GM21786 (cell line): ENCODE results near the gene CHST2.

Experiments
- ATAC-seq: cut with Tn5 transposase; IDR thresholded peaks from one replicate; pipeline ENCODE4 v1.9.1; 2021; ENCODE audit not compliant: unreplicated experiment

Gene CHST2

GRCh38 chr3:143098032-143098764 is 21.4 kb upstream of the CHST2 start:
- no peak for ATAC-seq

GRCh38 chr3:143099210-143099609 is 20.4 kb upstream of the CHST2 start:
- ATAC-seq: no peak

GRCh38 chr3:143099690-143100089 is 19.9 kb upstream of the CHST2 start:
- ATAC-seq: no peak

GRCh38 chr3:143100451-143100850 is 19.1 kb upstream of the CHST2 start:
- no peak for ATAC-seq

- no peak for ATAC-seq
Observed at GRCh38 chr3:143101792-143102381, 17.7 kb upstream of the CHST2 start.

DNA sequence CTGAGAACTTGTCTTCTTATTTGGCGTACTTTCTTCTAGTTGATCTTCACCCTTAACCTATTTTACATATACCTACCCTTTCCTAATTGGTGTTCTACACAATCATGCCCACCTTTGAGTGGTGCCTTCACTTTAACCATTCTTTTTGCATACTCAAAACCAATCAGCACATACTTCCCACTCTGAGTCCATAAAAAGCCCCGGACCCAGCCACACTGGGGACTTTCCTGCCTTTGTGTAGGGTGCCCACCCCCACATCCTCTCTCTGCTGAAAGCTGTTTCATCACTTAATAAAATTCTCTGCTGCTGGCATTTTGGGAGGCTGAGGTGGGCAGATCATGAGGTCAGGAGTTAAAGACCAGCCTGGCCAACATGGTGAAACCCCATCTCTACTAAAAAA is 15.9 kb upstream of the CHST2 start:
- no peak for ATAC-seq

GRCh38 chr3:143105170-143105569 is 14.4 kb upstream of the CHST2 start:
- ATAC-seq: no peak

- ATAC-seq: no peak
Observed at GRCh38 chr3:143109861-143110260, 9.7 kb upstream of the CHST2 start.

GRCh38 chr3:143110371-143110770 is 9.2 kb upstream of the CHST2 start:
- ATAC-seq: no peak

- ATAC-seq: no peak
Observed at GRCh38 chr3:143118630-143119008, 952 bp upstream of the CHST2 start.

DNA sequence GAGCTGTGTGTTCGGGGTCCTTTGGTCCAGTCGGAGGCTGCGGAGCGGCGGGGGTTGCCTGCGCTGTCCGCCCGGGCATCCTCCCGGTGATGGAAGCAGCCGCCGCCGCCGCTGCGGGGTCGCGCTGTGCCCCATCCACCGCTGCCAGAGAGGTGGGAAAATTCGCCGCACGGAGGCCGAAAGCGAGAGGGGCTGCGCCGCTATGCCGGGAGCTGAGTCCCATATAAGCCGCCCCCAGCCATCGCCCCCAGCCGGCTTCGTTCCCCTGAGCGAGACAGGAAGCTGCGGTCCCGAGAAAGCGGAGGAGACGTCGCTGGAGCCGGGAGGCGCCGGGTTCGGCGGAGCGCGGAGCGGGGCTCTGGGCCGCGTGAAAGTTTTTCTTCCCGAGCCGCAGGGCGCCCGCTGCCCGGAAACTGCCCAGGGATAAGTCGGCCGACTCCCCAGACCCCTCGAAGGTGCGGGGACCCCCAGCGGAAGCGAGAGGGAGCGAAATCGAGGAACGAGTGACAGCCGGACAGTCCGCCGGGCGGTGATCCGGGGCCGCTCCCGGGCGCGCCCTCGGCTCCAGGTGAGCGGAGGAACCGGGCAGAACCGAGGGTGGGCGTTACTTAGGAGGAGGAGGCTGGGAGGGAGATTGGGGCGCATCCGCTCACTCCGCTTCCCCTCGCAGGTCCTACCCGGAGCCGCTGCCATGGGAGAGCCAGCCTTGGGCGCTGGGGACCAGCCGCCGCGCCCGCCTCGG is 574 bp downstream of the CHST2 start:
- ATAC-seq: peak; percentile 8

- ATAC-seq: peak; percentile 31
Observed at GRCh38 chr3:143120716-143121240, 1.2 kb downstream of the CHST2 start.

DNA sequence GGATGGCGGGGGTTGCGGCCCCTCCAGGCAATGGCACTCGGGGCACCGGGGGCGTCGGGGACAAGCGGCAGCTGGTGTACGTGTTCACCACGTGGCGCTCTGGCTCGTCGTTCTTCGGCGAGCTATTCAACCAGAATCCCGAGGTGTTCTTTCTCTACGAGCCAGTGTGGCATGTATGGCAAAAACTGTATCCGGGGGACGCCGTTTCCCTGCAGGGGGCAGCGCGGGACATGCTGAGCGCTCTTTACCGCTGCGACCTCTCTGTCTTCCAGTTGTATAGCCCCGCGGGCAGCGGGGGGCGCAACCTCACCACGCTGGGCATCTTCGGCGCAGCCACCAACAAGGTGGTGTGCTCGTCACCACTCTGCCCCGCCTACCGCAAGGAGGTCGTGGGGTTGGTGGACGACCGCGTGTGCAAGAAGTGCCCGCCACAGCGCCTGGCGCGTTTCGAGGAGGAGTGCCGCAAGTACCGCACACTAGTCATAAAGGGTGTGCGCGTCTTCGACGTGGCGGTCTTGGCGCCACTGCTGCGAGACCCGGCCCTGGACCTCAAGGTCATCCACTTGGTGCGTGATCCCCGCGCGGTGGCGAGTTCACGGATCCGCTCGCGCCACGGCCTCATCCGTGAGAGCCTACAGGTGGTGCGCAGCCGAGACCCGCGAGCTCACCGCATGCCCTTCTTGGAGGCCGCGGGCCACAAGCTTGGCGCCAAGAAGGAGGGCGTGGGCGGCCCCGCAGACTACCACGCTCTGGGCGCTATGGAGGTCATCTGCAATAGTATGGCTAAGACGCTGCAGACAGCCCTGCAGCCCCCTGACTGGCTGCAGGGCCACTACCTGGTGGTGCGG is 1.9 kb downstream of the CHST2 start:
- peak; percentile 27 for ATAC-seq

GRCh38 chr3:143122089-143122430 is 2.5 kb downstream of the CHST2 start:
- no peak for ATAC-seq

DNA sequence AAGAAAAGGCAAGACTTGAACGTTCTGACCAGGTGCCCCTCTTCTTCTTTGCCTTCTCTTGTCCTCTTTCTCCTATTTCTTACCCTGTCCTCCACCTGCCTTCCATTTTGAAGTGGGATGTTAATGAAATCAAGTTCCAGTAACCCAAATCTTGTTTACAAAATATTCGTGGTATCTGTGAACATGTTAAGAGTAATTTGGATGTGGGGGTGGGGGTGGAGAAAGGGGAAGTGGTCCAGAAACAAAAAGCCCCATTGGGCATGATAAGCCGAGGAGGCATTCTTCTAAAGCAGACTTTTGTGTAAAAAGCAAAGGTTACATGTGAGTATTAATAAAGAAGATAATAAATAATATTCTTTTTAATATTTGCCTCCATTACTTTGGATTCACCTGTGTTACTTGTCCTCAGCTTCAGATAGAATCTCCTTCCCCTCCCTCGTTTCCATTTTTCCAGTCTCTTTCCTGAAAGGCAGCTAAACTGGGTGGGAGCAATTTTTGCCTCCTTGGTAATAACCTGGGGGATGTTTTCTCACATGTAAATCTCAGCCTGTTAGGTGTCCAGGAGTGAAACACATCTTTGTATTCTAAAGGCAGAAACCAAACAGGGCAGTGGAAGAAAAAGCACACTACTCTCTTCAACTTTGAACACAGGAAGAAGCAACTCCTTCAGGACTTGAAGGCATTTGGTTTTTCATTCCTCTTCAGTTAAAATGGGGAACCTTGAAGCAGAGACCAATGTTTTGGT is 3.2 kb downstream of the CHST2 start:
- ATAC-seq: no peak

DNA sequence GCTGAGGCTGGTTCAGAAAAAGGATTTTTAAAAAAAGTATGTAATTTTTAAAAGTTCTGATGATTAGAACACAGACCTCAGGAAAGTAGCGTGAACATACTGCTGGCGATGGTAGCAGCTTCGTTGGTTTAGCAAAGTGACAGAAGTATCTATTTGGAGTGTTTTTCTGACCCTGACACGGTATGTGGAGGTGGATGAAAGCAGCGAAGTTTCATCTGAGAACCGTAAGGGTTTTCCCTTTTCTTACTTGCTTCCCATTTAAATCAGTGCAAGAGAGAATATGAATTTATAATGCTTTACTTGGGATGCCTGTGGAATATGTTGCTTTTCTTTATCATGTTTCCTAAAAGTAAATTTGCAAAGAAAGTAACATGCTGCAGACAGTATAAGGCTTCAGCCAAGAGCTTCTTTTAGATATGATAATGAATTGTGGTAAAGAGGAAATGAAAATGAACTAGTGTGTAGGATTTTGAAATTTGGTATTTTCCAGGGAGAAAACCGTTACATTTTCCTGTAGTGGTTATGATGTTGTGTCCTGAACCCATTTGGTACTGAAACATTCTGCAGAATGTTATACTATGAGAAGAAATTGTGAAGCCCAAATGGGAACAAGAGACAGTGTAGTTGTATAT is 3.9 kb downstream of the CHST2 start:
- ATAC-seq: no peak

- no peak for ATAC-seq
Observed at GRCh38 chr3:143124601-143125520, 5.3 kb downstream of the CHST2 start.

- no peak for ATAC-seq
Observed at GRCh38 chr3:143127801-143128200, 8.2 kb downstream of the CHST2 start.
